NCI-H1436 treated with DMSO at 0.1 percent for 48 hours (cell line): ENCODE data around the gene ANKRD10.

Experiments
- DNase-seq: peaks from one replicate; lab custom pipeline; 2025; lab: John Stamatoyannopoulos, UW

ANKRD10 gene

GRCh38 chr13:110885966-110886869, 28.7 kb downstream of the ANKRD10 start:
- no peak for DNase-seq

GRCh38 chr13:110885516-110885915, 29.4 kb downstream of the ANKRD10 start:
- DNase-seq, result no peak

- DNase-seq, result no peak
Measured at GRCh38 chr13:110884517-110884916, 30.4 kb downstream of the ANKRD10 start.

- no peak for DNase-seq
Measured at GRCh38 chr13:110883542-110883941, 31.3 kb downstream of the ANKRD10 start.

GRCh38 chr13:110882972-110883371, 31.9 kb downstream of the ANKRD10 start:
- DNase-seq, result no peak

- DNase-seq, result no peak
Measured at GRCh38 chr13:110881839-110882627, 32.8 kb downstream of the ANKRD10 start.

- DNase-seq, result no peak
Measured at GRCh38 chr13:110880627-110881026, 34.2 kb downstream of the ANKRD10 start.

- DNase-seq, result no peak
Measured at GRCh38 chr13:110879482-110879881, 35.4 kb downstream of the ANKRD10 start.

GRCh38 chr13:110877737-110878258, 37.1 kb downstream of the ANKRD10 start:
- no peak for DNase-seq

GRCh38 chr13:110876609-110877008, 38.3 kb downstream of the ANKRD10 start:
- DNase-seq, result no peak

GRCh38 chr13:110875241-110875640, 39.6 kb downstream of the ANKRD10 start:
- no peak for DNase-seq

- peak; percentile 14 for DNase-seq
Measured at GRCh38 chr13:110874508-110874960, 40.3 kb downstream of the ANKRD10 start.

- DNase-seq, result no peak
Measured at GRCh38 chr13:110873639-110874507, 41.0 kb downstream of the ANKRD10 start.

- no peak for DNase-seq
Measured at GRCh38 chr13:110872768-110873638, 41.9 kb downstream of the ANKRD10 start.

- no peak for DNase-seq
Measured at GRCh38 chr13:110872034-110872767, 42.7 kb downstream of the ANKRD10 start.

- DNase-seq, result no peak
Measured at GRCh38 chr13:110869805-110870706, 44.8 kb downstream of the ANKRD10 start.

GRCh38 chr13:110869231-110869804, 45.6 kb downstream of the ANKRD10 start:
- DNase-seq, result no peak

- DNase-seq, result no peak
Measured at GRCh38 chr13:110868720-110869119, 46.1 kb downstream of the ANKRD10 start.

- no peak for DNase-seq
Measured at GRCh38 chr13:110867380-110867779, 47.5 kb downstream of the ANKRD10 start.
